ENCODE results near the gene ACADS. TPM values are rescaled to one million over a fixed set of nuclear protein-coding genes. Genes with fewer than 3 reads are reported as not detected.
A peak's percentile ranks its signal among the peaks of the same experiment; 100 is the strongest.

ACADS gene
- total RNA-seq, 1 donor from 2014 or later: 8.1 TPM

- Mint-ChIP-seq H3K36me3 (ENCODE audit: unreplicated experiment) (no peaks in the 10 kb centered on the region), H3K4me3 (ENCODE audit: unreplicated experiment) (peak overlapping the region; percentile 27), H3K27me3 (ENCODE audit: unreplicated experiment) (no peaks in the 10 kb centered on the region), H3K9me3 (ENCODE audit: unreplicated experiment) (peaks cover 1% of the 10 kb centered on the region), H3K4me1 (ENCODE audit: low read depth, unreplicated experiment) (peaks cover 41% of the 10 kb centered on the region), H3K27ac (ENCODE audit: unreplicated experiment) (peak overlapping the region; percentile 36)
- no peak for TF ChIP-seq CTCF (IDR thresholded peaks at IDR 0.05; ENCODE audit: partially characterized antibody, unreplicated experiment)
- DNase-seq: no peak
Observed at GRCh38 chr12:120692524-120693033, 33.0 kb upstream of the ACADS start.

- H3K27ac Mint-ChIP-seq (ENCODE audit: unreplicated experiment): no peak overlapping the region
- no peak for DNase-seq
- no peak overlapping the region for H3K4me3 Mint-ChIP-seq (ENCODE audit: unreplicated experiment)
- no peak for TF ChIP-seq CTCF (IDR thresholded peaks at IDR 0.05; ENCODE audit: partially characterized antibody, unreplicated experiment)
- H3K4me1 Mint-ChIP-seq (ENCODE audit: low read depth, unreplicated experiment): peaks cover 32% of the 10 kb centered on the region
- H3K36me3 Mint-ChIP-seq (ENCODE audit: unreplicated experiment): no peaks in the 10 kb centered on the region
- H3K9me3 Mint-ChIP-seq (ENCODE audit: unreplicated experiment): no peaks in the 10 kb centered on the region
- H3K27me3 Mint-ChIP-seq (ENCODE audit: unreplicated experiment): no peaks in the 10 kb centered on the region
Observed at GRCh38 chr12:120693848-120694247, 31.8 kb upstream of the ACADS start.

- Mint-ChIP-seq H3K36me3 (ENCODE audit: unreplicated experiment) (no peaks in the 10 kb centered on the region), H3K4me3 (ENCODE audit: unreplicated experiment) (no peak overlapping the region), H3K4me1 (ENCODE audit: low read depth, unreplicated experiment) (peaks cover 19% of the 10 kb centered on the region), H3K9me3 (ENCODE audit: unreplicated experiment) (no peaks in the 10 kb centered on the region), H3K27ac (ENCODE audit: unreplicated experiment) (no peak overlapping the region), H3K27me3 (ENCODE audit: unreplicated experiment) (no peaks in the 10 kb centered on the region)
- DNase-seq: no peak
- TF ChIP-seq CTCF (IDR thresholded peaks at IDR 0.05; ENCODE audit: partially characterized antibody, unreplicated experiment): no peak
Observed at GRCh38 chr12:120696626-120697025, 29.0 kb upstream of the ACADS start.

- TF ChIP-seq CTCF (IDR thresholded peaks at IDR 0.05; ENCODE audit: partially characterized antibody, unreplicated experiment): no peak
- Mint-ChIP-seq H3K27me3 (ENCODE audit: unreplicated experiment) (no peaks in the 10 kb centered on the region), H3K36me3 (ENCODE audit: unreplicated experiment) (no peaks in the 10 kb centered on the region), H3K4me1 (ENCODE audit: low read depth, unreplicated experiment) (peaks cover 15% of the 10 kb centered on the region), H3K9me3 (ENCODE audit: unreplicated experiment) (no peaks in the 10 kb centered on the region), H3K4me3 (ENCODE audit: unreplicated experiment) (no peak overlapping the region), H3K27ac (ENCODE audit: unreplicated experiment) (no peak overlapping the region)
- DNase-seq: no peak
Observed at GRCh38 chr12:120697344-120697743, 28.3 kb upstream of the ACADS start.

GRCh38 chr12:120698665-120699064 lies 27.0 kb upstream of the ACADS start:
- DNase-seq: no peak
- Mint-ChIP-seq H3K27ac (ENCODE audit: unreplicated experiment) (no peak overlapping the region), H3K4me1 (ENCODE audit: low read depth, unreplicated experiment) (peaks cover 5% of the 10 kb centered on the region), H3K27me3 (ENCODE audit: unreplicated experiment) (no peaks in the 10 kb centered on the region), H3K9me3 (ENCODE audit: unreplicated experiment) (no peaks in the 10 kb centered on the region), H3K4me3 (ENCODE audit: unreplicated experiment) (no peak overlapping the region), H3K36me3 (ENCODE audit: unreplicated experiment) (no peaks in the 10 kb centered on the region)
- no peak for TF ChIP-seq CTCF (IDR thresholded peaks at IDR 0.05; ENCODE audit: partially characterized antibody, unreplicated experiment)

All from glutamatergic neuron (in vitro differentiated cells).